Measurements from ENCODE around the gene PPP6R2.

DNA sequence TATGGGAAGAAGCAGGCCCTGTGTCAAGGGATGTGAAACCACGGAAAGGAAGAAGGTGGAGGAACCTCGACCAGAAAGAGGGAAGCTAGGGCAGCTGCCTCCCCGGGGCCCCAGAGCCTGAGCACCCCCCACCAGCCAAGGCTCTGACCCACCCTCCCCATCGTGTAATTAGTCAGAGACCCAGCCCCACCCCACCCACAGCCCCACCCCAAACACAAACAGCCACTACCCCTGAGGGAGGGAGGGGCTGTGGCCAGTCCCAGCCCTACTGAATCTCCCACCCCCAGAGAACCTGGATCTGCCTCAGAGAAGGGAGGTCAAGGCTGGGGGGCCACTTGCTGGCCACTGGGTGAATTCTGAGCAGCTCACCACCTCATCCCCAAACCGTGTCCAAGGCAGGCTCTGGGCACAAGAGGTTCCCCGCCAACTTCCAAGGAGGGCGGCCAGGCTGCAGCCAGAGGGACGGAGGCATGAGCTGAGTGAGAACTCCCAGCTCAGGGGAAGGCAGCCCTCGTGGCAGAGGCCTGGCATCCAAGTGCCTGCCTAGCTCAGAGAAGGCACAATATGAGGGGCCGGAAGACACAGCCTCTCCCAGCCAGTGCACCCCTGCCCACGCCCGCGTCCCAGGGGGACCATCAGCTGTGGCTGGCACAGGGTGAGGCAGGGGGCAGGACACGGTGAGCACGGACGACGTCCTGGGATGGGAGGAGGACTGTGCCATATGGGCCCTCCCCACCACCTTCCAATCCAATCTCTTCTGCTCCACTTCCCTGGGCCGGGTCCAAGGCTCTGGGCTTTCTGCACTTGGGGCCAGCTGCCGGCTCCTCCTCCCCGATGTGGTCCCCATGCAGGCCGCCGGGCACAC is 38.4 kb upstream of the PPP6R2 start:
- TF ChIP-seq, protein P1, sequence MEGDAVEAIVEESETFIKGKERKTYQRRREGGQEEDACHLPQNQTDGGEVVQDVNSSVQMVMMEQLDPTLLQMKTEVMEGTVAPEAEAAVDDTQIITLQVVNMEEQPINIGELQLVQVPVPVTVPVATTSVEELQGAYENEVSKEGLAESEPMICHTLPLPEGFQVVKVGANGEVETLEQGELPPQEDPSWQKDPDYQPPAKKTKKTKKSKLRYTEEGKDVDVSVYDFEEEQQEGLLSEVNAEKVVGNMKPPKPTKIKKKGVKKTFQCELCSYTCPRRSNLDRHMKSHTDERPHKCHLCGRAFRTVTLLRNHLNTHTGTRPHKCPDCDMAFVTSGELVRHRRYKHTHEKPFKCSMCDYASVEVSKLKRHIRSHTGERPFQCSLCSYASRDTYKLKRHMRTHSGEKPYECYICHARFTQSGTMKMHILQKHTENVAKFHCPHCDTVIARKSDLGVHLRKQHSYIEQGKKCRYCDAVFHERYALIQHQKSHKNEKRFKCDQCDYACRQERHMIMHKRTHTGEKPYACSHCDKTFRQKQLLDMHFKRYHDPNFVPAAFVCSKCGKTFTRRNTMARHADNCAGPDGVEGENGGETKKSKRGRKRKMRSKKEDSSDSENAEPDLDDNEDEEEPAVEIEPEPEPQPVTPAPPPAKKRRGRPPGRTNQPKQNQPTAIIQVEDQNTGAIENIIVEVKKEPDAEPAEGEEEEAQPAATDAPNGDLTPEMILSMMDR (conservative IDR thresholded peaks at IDR 0.05) = no peak
- no peak for TF ChIP-seq EZH2 (IDR thresholded peaks at IDR 0.05; ENCODE audit: low read depth)
